Suprapubic skin (tissue), 4 donors: ENCODE data around the gene SIL1. TPM values are rescaled to one million over a fixed set of nuclear protein-coding genes. Genes with fewer than 3 reads are reported as not detected.
"Not testable (repeated sequence)": the region's sequence is repeated elsewhere in the genome, so short reads cannot be mapped to it uniquely, and the experiment has no call there.

ENCODE experiments used
- DNase-seq, 2 donors: peaks; one replicate each; pipeline ENCODE4 v3.0.0-alpha.2; 2019; ENCODE audit warnings: low spot score in 2 of 2
- H3K27ac ChIP-seq: fragments of 200-600 bp; sonication (generic); one replicate; pipeline ENCODE4 v1.5.1; 2019
- H3K27me3 ChIP-seq: fragments of 200-600 bp; sonication (generic); one replicate; pipeline ENCODE4 v1.5.1; 2019
- H3K36me3 ChIP-seq: fragments of 200-600 bp; sonication (generic); one replicate; pipeline ENCODE4 v1.5.1; 2019
- H3K4me1 ChIP-seq: fragments of 200-600 bp; sonication (generic); one replicate; pipeline ENCODE4 v1.5.1; 2019
- H3K4me3 ChIP-seq: fragments of 200-600 bp; sonication (generic); one replicate; pipeline ENCODE4 v1.5.1; 2019; ENCODE audit warnings: mild to moderate bottlenecking
- H3K9me3 ChIP-seq: fragments of 200-600 bp; sonication (generic); one replicate; pipeline ENCODE4 v1.5.1; 2019
- EP300 ChIP-seq: sonication (generic); formaldehyde crosslinking; IDR thresholded peaks from one replicate; pipeline ENCODE4 v1.6.1; 2017; ENCODE audit warnings: antibody characterized with exemption
- POLR2A ChIP-seq, 2 donors: fragments of 450-650 bp; IDR thresholded peaks; one replicate each; pipeline ENCODE4 v1.6.1; 2017; ENCODE audit warnings: antibody characterized with exemption in 2 of 2, mild to moderate bottlenecking in 2 of 2, moderate library complexity in 2 of 2
- POLR2AphosphoS5 ChIP-seq, 3 donors: sonication (generic); formaldehyde crosslinking; IDR thresholded peaks; one replicate each; pipeline ENCODE4 v1.6.1; 2017; ENCODE audit warnings: antibody characterized with exemption in 3 of 3
- WGBS: methylation state at CpG from one replicate; pipeline ENCODE4 v1.1.5; 2018; 5-methylcytosine and 5-hydroxymethylcytosine counted together
- total RNA-seq, 4 donors: library from RNA; depleted of rRNA; stranded (reverse); fragments of >200 nt; gene quantifications; one replicate each; pipeline ENCODE4 v1.1.0, GENCODE V29; 2016
- TF ChIP-seq, protein P1 (sequence below), 2 donors: fragments of 200-600 bp in 1 of 2; fragments of 450-650 bp in 1 of 2; sonication (generic) in 1 of 2; IDR thresholded peaks; one replicate each; pipeline ENCODE4 v1.5.1; 2016 to 2019; ENCODE audit warnings: antibody characterized with exemption in 2 of 2, mild to moderate bottlenecking in 1 of 2, moderate library complexity in 1 of 2

The SIL1 gene
- total RNA-seq, 4 donors from 2014 or later: 38.5 to 54.6 (median 41.7) TPM

DNA sequence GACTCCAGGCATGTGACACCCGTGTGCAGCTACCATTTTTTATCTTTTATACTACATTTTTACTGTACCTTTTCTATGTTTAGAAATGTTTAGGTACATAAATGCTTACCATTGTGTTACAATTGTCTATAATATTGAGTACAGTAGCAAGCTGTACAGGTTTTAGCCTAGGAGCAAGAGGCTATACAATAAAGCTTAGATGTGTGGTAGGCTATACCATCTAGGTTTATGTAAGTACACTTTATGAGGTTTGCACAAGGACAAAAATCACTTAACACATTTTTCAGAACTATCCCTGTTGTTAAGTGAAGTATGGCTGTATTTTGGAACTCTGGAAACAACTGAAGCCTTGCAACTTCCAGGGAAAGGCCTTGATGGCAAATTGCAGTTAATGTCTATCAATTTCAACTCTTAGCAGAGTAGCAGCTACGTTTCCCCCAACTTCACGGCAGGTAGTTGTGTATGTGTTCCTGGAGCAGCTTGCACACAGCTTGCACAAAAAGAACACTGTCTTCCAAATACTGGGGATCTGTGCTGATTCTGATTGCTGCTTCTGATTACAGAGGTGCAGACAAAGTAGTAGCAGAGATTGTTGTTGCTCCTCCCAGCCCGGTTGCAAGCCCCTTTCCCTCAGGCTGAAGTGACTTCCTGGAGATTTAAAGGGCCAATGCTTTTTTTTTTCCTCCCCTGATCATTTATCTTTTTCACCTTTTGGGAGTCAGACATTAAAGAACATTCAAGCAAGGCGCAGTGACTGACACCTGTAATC, 30.0 kb downstream of the SIL1 start:
- Histone ChIP-seq H3K27me3 (no peaks in the 10 kb centered on the region), H3K27ac (peak overlapping the region; percentile 4), H3K4me3 (no peak overlapping the region), H3K4me1 (peaks cover 9% of the 10 kb centered on the region), H3K9me3 (no peaks in the 10 kb centered on the region), H3K36me3 (no peaks in the 10 kb centered on the region)
- WGBS: 43% methylated on average over 5 of the region's 5 CpGs
- TF ChIP-seq, protein P1, sequence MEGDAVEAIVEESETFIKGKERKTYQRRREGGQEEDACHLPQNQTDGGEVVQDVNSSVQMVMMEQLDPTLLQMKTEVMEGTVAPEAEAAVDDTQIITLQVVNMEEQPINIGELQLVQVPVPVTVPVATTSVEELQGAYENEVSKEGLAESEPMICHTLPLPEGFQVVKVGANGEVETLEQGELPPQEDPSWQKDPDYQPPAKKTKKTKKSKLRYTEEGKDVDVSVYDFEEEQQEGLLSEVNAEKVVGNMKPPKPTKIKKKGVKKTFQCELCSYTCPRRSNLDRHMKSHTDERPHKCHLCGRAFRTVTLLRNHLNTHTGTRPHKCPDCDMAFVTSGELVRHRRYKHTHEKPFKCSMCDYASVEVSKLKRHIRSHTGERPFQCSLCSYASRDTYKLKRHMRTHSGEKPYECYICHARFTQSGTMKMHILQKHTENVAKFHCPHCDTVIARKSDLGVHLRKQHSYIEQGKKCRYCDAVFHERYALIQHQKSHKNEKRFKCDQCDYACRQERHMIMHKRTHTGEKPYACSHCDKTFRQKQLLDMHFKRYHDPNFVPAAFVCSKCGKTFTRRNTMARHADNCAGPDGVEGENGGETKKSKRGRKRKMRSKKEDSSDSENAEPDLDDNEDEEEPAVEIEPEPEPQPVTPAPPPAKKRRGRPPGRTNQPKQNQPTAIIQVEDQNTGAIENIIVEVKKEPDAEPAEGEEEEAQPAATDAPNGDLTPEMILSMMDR (IDR thresholded peaks at IDR 0.05): no peak
- no peak for TF ChIP-seq EP300
- no peak for TF ChIP-seq POLR2AphosphoS5 (IDR thresholded peaks at IDR 0.05)
- TF ChIP-seq POLR2A (IDR thresholded peaks at IDR 0.05): no peak
- DNase-seq: no peak

DNA sequence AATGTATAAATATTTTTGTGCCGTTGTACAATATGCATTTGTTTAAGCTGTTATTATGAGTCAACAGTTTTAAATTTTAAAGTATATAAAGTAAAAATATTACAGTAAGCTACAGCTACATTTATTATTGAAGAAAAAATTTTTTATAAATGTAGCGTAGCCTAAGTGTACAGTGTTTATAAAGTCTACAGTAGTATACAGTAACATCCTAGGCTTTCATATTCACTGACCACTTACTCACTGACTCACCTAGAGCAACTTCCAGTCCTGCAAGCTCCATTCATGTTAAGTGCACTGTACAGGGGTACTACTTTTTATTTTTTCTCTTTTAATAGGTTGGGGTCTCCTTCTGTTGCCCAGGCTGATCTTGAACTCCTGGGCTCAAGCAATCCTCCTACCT, 30.6 kb downstream of the SIL1 start:
- Histone ChIP-seq H3K27me3 (no peaks in the 10 kb centered on the region), H3K27ac (no peak overlapping the region), H3K9me3 (no peaks in the 10 kb centered on the region), H3K4me1 (peaks cover 9% of the 10 kb centered on the region), H3K36me3 (no peaks in the 10 kb centered on the region), H3K4me3 (no peak overlapping the region)
- TF ChIP-seq EP300: no peak
- TF ChIP-seq POLR2AphosphoS5 (IDR thresholded peaks at IDR 0.05): no peak
- TF ChIP-seq, protein P1 (IDR thresholded peaks at IDR 0.05): no peak
- TF ChIP-seq POLR2A (IDR thresholded peaks at IDR 0.05): no peak
- no peak for DNase-seq
- WGBS: 87% methylated on average over 2 of the region's 2 CpGs

DNA sequence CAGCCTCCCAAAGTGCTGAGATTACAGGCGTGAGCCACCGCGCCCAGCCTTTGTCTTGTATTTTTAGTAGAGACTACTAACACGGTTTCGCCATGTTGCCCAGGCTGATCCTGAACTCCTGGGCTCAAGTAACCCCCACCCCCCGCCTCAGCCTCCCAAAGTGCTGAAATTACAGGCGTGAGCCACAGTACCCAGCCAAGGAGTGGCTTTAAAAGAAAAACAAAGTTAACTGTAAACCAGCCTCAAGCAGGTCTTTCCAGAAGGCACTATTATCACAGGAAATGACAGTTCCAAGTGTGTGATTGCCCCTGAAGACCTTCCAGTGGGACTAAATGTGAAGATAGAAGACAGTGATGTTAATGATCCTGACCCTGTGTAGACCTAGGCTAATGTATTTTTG, 31.1 kb downstream of the SIL1 start:
- no peak for DNase-seq
- peaks cover 9% of the 10 kb centered on the region for H3K4me1 ChIP-seq
- H3K4me3 ChIP-seq: no peak overlapping the region
- H3K36me3 ChIP-seq: no peaks in the 10 kb centered on the region
- no peaks in the 10 kb centered on the region for H3K27me3 ChIP-seq
- 91% methylated on average over 7 of the region's 7 CpGs for WGBS
- H3K27ac ChIP-seq: no peak overlapping the region
- no peaks in the 10 kb centered on the region for H3K9me3 ChIP-seq
- TF ChIP-seq, protein P1 (IDR thresholded peaks at IDR 0.05): no peak
- TF ChIP-seq POLR2A (IDR thresholded peaks at IDR 0.05) (no peak), EP300 (no peak)

DNA sequence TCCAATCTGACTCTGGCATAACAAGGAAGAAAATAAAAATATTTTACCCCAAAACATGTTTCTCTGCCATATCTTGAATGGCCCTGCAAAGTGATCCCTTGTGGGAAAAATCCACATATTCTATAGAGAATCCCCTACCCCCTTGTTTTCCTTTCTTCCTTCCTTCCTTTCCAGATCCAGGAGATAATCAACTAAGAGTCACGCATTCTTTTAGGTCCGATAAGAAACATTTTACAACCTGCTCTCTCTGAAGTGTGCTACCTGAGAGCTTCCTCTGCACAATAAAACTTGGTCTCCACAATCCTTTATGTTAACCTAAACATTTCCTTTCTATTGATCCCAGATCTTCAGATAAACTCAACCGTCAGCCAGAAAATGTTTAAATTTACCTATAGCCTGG, 33.3 kb downstream of the SIL1 start:
- 91% methylated on average over 3 of the region's 3 CpGs for WGBS
- H3K27ac ChIP-seq, H3K4me3 ChIP-seq: not testable (repeated sequence)

DNA sequence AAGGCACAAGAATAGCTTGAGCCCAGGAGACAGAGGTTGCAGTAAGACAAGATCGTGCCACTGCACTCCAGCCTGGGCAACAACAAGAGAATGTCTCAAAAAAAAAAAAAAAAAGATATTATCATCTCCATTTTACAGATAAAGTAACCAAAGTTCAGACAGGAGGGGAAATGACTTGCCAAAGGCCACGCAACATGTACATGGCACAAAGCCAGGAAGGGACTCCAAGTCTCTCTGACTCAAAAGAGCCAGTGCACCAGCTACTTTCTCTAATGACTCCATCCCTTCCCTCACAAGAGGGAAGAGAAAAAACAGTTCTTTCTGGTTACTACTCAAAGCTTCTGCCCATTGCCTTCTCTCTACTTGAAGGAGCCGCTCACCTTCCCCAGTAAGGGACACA, 34.1 kb downstream of the SIL1 start:
- no peak for DNase-seq
- Histone ChIP-seq H3K4me1 (peaks cover 9% of the 10 kb centered on the region), H3K9me3 (no peaks in the 10 kb centered on the region), H3K36me3 (no peaks in the 10 kb centered on the region), H3K27me3 (no peaks in the 10 kb centered on the region), H3K27ac (no peak overlapping the region), H3K4me3 (no peak overlapping the region)
- TF ChIP-seq POLR2AphosphoS5 (IDR thresholded peaks at IDR 0.05) (no peak), POLR2A (IDR thresholded peaks at IDR 0.05) (no peak), EP300 (no peak)
- TF ChIP-seq, protein P1 (IDR thresholded peaks at IDR 0.05): no peak
- 68% methylated on average over 3 of the region's 3 CpGs for WGBS

More for the DNA sequence above, 33.3 kb downstream of the SIL1 start:
- not testable (repeated sequence) for H3K36me3 ChIP-seq, H3K4me1 ChIP-seq, H3K27me3 ChIP-seq, H3K9me3 ChIP-seq, DNase-seq

DNA sequence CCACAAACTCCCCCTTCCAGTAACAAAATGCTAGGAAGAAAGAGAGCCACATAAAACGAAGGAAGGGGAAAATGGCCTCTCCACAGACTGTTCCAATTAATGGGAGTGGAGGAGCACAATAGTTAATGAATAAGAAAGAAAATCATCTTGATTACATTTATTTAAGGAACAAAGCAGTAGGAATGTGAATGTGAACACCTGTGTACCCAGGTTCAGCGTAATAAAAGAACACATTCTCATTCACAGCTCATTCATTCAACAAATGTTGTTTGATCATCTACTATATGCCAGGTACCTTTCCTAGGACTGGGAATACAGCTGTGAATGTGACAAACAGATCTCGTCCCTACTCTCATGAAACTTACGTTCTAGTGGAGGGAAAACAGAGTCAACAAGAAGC, 35.7 kb downstream of the SIL1 start:
- Histone ChIP-seq H3K27ac (no peak overlapping the region), H3K4me3 (no peak overlapping the region), H3K4me1 (peaks cover 6% of the 10 kb centered on the region), H3K36me3 (no peaks in the 10 kb centered on the region), H3K27me3 (no peaks in the 10 kb centered on the region), H3K9me3 (no peaks in the 10 kb centered on the region)
- DNase-seq: no peak
- 87% methylated on average over 4 of the region's 4 CpGs for WGBS
- TF ChIP-seq POLR2AphosphoS5 (IDR thresholded peaks at IDR 0.05) (no peak), POLR2A (IDR thresholded peaks at IDR 0.05) (no peak), EP300 (no peak)
- TF ChIP-seq, protein P1 (IDR thresholded peaks at IDR 0.05): no peak
